GM18868 (cell line): Measurements from ENCODE around the gene CENPX.
A peak's percentile ranks its signal among the peaks of the same experiment; 100 is the strongest.
"Not testable (repeated sequence)": the region's sequence is repeated elsewhere in the genome, so short reads cannot be mapped to it uniquely, and the experiment has no call there.

Experiments
- ATAC-seq: cut with Tn5 transposase; IDR thresholded peaks from one replicate; pipeline ENCODE4 v1.9.1; 2021; ENCODE audit warnings: mild to moderate bottlenecking, moderate library complexity; ENCODE audit not compliant: unreplicated experiment

CENPX gene

DNA sequence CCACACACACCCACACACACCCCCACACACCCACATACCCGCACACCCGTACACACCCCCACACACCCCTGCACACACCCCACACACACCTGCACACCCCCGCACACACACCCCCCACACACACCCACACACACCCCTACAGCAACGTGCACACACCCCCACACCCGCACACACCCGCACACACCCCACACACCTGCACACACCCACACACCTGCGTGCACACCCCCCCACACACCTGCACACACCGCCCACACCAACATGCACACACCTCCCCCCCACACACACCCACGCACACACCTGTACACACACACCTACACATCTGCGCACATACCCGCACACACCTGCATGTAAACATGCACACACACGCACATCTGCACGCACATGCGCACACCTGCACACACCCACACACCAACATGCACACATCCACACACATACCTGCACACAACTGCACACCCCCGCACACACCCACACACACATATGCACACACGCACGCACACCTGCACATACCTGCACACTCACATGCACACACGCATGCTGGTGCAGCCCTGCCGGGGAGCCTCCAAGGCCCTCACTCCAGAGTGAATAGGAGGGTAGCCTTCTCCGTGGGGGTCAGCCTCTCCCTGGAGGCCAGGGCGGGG, 37.8 kb downstream of the CENPX start:
- ATAC-seq: no peak

DNA sequence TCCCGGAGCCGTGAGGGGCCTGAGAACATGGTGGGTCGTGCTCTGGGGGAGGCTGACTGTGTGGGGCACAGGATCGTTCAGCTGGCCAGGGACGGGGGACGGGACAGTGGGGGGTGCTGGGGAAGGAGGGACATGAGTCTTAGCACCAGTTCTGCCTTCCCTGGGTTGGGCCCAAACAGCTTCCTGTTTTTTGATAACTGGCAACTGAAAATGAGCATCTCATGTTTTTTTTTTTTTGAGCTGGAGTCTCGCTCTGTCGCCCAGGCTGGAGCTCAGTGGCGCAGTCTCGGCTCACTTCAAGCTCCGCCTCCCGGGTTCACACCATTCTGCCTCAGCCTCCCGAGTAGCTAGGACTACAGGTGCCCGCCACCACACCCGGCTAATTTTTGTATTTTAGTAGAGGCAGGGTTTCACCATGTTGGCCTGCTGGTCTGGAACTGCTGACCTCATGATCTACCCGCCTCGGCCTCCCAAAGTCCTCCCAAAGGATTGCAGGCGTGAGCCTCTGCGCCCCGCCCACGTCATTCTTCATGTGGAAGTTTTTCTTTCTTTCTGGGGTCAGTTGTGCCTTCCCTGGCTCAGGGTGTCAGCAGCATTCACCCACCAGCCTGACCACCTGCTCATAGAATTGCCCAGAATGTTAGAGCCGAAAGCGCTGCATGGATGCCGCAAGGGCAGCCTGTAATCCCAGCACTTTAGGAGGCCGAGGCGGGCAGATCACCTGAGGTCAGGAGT, 38.9 kb downstream of the CENPX start:
- no peak for ATAC-seq

DNA sequence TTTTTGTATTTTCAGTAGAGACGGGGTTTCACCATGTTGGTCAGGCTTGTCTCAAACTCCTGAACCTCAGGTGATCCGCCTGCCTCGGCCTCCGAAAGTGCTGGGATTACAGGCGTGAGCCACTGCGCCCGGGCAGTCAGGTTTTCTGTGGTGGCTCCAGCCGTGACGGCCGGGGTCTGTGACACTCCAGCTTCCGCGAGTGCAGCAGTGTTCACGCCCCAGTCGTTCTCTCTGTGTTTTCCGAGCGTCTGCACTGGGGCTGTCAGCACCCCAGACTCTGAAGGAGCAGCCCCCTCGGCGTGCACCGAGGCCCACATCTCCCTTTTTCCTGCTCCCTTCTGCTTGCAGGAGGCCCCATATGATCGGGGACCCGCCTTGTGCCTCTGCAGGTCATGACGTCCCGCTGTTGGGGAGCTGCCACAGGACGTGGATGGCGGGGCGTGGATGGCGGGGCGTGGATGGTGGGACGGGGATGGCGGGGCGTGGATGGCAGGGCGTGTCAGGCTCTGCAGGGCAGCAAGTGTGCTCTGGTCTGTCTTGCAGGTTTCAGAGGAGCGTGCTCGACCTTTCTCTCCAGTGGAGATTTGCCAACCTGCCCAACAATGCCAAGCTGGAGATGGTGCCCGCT, 39.6 kb downstream of the CENPX start:
- ATAC-seq: no peak

DNA sequence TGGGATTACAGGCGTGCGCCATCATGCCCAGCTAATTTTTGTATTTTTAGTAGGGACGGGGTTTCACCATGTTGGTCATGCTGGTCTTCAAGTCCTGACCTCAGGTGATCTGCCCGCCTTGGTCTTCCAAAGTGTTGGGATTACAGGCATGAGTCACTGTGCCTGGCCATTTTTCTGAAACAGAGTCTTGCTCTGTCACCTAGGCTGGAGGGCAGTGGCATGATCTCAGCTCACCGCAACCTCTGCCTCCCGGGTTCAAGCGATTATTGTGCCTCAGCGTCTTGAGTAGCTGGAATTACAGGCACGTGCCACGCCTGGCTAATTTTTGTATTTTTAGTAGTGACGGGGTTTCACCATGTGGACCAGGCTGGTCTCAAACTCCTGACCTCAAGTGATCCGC, 41.2 kb downstream of the CENPX start:
- not testable (repeated sequence) for ATAC-seq

DNA sequence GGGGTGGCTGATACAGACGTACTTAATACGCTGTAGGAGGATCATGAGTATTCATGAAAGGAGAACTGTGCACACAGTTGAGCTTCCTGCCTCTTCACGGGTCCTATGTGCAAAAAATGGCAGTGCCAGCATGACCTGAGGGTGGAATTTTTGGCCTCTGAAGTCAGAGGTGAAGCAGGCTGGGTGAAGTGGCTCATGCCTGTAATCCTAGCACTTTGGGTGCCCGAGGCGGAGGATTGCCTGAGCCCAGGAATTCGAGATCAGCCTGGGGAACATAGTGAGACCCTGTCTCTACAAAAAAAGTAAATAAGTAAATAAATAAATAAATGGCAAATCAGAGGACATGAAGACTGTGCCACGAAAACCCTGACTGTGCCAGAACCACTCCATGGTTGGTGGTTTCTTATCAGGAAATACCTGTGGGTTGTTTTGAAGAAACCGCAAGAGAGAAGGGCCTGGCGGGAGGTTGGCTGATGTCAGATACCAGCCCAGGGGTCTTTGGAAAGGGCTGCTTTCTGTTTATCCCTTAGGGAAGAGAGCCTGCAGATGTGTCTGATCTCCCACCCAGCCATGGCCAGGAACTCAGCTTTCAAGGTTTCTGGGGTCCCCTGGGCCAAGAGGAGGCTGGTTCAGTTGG, 41.9 kb downstream of the CENPX start:
- ATAC-seq: no peak

DNA sequence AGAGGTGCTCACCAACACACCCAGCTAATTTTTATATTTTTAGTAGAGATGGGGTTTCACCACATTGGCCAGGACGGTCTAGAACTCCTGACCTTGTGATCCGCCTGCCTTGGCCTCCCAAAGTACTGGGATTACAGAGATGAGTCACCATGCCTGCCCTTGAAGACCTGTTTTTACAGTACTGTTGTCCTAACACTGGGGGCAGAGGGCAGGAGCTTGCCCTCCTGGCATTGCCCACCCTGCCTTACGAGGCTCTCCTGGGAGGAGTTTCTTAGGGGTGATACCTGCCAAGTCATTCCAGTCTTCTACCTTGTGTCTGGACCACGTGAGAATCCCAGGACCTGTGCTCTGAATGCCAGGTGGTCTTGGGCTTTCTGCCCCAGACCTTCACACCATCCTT, 42.6 kb downstream of the CENPX start:
- no peak for ATAC-seq

DNA sequence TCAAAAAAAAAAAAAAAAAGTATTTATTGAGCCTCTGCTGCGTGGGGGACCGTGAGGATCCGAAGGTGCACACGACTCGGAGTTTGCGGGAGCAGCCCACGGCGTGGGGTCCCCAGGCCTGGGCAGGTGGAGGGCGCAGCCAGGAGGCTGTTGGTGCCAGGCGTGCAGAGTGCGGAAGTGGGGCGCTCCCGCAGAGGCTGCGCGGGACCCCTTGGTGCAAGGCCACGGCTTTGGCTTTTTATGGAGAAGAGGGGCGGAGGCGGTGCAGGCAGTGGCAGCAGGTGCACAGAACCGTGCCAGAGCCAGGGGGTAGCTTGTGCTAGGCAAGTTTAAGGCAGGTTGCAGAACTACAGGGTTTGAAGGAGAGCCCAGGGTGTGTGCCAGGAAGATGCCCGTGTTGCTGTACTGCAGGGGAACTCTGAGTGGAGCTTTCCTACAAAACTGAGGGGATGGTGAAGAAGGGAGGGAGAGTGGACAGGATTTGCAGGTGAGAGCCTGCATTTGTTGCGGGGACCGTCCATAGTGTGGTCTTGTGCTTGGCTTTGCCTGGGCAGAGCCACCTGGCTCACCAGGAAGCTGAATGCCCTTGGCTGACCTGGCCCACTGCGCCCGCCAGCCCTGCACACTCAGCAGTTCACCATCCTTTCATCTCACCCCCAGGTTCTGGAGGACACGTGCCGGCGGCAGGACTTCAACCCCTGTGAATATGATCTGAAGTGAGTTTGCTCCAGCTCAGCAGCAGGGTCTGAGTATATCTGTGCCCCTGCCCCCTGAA, 44.0 kb downstream of the CENPX start:
- ATAC-seq: no peak

DNA sequence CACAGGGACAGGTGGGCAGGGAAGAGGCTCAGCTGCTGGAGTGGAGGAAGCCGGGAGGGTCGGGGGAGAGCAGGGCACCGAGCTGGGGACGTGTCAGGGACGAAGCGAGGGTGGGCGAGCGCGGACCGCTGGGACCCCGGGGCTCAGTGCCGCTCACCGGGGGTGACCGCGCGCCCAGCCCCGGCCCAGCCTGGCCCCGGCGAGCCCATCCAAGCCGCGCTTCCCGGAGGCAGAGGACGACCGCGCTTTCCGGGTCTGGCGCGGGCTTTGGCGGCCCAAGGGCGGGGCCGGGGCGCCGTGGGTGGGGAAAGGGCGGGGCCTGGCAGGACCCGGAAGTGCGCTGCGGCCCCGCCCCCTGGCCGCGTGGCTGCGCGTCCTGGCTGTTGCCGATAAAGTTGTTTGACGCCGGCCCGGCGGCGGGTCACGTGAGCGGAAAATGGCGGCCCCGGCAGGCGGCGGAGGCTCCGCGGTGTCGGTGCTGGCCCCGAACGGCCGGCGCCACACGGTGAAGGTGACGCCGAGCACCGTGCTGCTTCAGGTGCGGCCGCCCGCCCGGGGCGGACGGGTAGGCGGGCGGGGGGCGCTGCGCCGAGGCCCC, 45.4 kb downstream of the CENPX start, which contains the start of gene ASPSCR1:
Gene ASPSCR1 (plus strand): TSS at position 419 of the 598 bp plus-strand sequence. CDS start 18 bp downstream, at position 437.
- peak; percentile 86 for ATAC-seq

DNA sequence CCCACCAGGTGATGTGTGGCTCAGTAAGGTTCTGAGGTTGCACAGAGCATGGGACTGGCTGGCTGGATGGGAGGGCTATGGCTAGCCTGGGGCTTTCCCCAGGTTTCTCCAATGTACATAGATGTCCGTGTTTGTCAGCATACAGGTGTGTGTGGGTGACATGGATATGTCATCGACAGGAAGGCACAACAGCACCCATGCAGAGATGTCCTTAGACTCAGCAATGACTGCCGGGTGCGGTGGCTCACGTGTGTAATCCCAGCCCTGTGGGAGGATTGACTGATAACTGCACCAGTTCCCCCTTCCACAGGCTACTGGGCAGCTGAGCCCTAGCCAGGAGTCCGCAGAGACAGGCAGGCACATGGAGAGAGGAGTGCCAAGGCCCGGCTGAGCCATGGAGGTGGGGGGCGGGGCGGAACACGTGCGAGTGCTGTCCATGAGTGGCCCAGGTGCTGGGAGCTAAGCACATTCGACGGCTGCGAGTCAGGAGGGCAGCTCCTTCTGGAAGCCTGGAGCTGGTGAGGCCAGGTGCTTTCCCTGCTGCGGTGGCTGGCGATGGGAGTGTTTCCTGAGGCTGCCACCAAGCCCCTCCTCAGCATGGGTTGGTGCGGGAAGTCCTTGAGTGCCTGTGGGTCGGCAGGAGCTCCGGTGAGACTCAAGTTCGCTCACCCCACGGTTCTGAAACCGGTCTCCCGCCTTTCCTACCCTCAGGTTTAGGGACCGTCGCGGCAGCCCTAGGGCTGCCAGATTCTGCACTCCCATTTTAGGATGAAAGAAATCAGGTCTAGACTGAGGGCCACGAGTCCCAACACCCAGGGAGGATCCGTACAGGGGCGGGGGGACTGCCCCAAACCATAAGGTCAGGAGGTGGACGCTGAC, 46.1 kb downstream of the CENPX start:
- no peak for ATAC-seq

DNA sequence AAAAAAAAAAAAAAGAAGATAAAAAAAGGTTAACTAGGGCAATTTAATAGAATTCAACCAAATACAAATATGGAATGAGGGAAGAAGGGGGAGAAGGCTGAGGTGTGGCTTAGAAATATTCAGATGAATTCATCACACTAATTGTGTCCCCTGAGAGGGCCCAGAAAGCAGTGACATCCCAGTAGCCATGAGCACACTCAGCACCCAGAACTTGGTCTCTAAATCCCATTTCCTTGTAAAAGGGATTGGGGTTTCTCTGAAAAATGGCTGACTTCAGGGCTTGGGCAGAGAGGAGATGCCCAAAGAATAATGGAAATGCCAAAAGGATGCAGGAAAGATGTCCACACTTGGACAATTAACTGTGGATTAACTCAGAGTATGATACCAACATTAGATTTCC, 49.2 kb downstream of the CENPX start:
- ATAC-seq: no peak

DNA sequence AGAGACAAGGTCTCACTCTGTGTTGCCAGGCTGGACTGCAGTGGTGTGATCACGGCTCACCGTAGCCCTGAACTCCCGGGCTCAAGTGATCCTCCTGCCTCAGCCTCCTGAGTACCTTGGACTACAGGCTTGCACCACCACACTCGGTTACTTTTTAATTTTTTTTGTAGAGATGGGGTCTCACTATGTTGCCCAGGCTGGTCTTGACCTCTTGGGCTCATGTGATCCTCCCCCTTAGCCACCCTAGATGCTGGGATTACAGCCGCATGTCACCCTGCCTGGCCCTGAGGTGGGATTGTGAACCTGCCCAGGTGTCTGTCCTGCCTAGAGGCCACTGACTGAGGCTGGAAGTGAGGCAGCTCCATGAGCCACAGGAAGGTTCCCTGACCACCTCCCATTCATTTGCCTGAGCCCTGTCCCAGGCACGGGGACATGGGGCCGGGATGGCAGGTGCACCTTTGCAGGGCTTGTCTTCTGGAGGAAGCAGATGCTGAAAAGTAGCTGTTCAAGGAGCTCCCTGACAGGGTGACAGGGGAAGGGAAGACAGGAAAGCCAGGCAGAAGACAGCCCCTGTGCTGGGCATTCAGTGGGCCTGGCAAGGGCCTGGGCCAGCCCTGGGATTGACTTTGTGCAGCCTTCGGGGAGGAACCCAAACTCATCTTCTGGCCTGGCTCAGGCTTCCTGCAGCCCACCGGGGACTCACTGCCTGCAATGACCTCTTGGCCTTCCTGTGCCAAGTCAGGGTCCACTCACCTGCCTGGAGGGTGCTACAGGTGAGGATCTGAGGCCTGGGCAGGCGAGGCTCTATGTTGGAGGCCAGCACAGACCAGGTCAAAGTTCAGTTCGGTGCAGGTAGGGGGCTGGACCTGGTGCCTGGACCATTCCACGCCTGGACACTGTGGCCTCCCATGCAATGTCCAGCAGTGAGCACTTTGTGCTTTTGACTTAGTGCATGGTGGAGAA, 53.5 kb downstream of the CENPX start:
- ATAC-seq: no peak
